CD14-positive monocyte (primary cell): Measurements from ENCODE around the gene CABLES2. TPM values are rescaled to one million over a fixed set of nuclear protein-coding genes. Genes with fewer than 3 reads are reported as not detected.

ENCODE experiments used
- DNase-seq, 3 donors: peaks; one replicate each; pipeline ENCODE4 v3.0.0-alpha.2; 2011 to 2022
- H2AFZ ChIP-seq: 2 replicates; pipeline ENCODE4 v1.6.0; 2012; ENCODE audit warnings: mild to moderate bottlenecking, low read depth, low read length, inconsistent platforms; ENCODE audit not compliant: insufficient read depth, poor library complexity, severe bottlenecking
- H3K27ac ChIP-seq, 2 donors: 1 replicate in 1 of 2; 2 replicates in 1 of 2; pipeline ENCODE4 v1.5.1; 2012 to 2013; ENCODE audit warnings: low read length in 2 of 2, control low read depth in 1 of 2, inconsistent platforms in 1 of 2, low read depth in 1 of 2, mild to moderate bottlenecking in 1 of 2
- H3K27me3 ChIP-seq, 2 donors: one replicate each; pipeline versions ENCODE4 v1.6.0 to v1.6.1; 2011 to 2013; ENCODE audit warnings: low read length in 2 of 2; ENCODE audit not compliant: control insufficient read depth in 2 of 2, insufficient read depth in 2 of 2
- H3K36me3 ChIP-seq, 2 donors: replicated peaks in 1 of 2; 1 replicate in 1 of 2; 2 replicates in 1 of 2; pipeline versions ENCODE4 v1.5.1 to v1.6.1; 2012 to 2013; ENCODE audit warnings: low read length in 2 of 2, control low read depth in 1 of 2, inconsistent platforms in 1 of 2, mild to moderate bottlenecking in 1 of 2; ENCODE audit not compliant: insufficient read depth in 2 of 2, control insufficient read depth in 1 of 2
- H3K4me1 ChIP-seq, 2 donors: 1 replicate in 1 of 2; 2 replicates in 1 of 2; pipeline versions ENCODE4 v1.5.1 to v1.6.1; 2012 to 2013; ENCODE audit warnings: low read length in 2 of 2, control low read depth in 1 of 2, inconsistent platforms in 1 of 2, mild to moderate bottlenecking in 1 of 2, moderate library complexity in 1 of 2; ENCODE audit not compliant: insufficient read depth in 2 of 2, control insufficient read depth in 1 of 2
- H3K4me2 ChIP-seq: replicated peaks from 2 replicates; pipeline ENCODE3; 2012; ENCODE audit warnings: low read length, moderate library complexity, mild to moderate bottlenecking; ENCODE audit not compliant: poor library complexity, severe bottlenecking; ENCODE audit errors: extremely low read depth
- H3K4me3 ChIP-seq, 3 experiments: fragments of 200-600 bp in 1 of 3; sonication (generic) in 1 of 3; replicated peaks in 1 of 3; 1 replicate in 2 of 3; 2 replicates in 1 of 3; pipeline ENCODE4 v1.5.1; 2011 to 2013; ENCODE audit warnings: low read length in 3 of 3, mild to moderate bottlenecking in 3 of 3, control low read depth in 2 of 3, low read depth in 2 of 3, inconsistent platforms in 1 of 3, moderate library complexity in 1 of 3
- H3K79me2 ChIP-seq: 2 replicates; pipeline ENCODE4 v1.6.0; 2012; ENCODE audit warnings: mild to moderate bottlenecking, control low read depth, inconsistent platforms, low read length, moderate library complexity; ENCODE audit not compliant: insufficient read depth
- H3K9ac ChIP-seq: 2 replicates; pipeline ENCODE4 v1.6.0; 2017; ENCODE audit warnings: low read length, mild to moderate bottlenecking; ENCODE audit not compliant: insufficient read depth, poor library complexity, severe bottlenecking
- H3K9me3 ChIP-seq, 2 donors: replicated peaks in 1 of 2; 1 replicate in 1 of 2; 2 replicates in 1 of 2; pipeline versions ENCODE4 v1.5.1 to v1.6.1; 2012 to 2013; ENCODE audit warnings: low read length in 2 of 2, control low read depth in 1 of 2; ENCODE audit not compliant: control insufficient read depth in 1 of 2, insufficient read depth in 1 of 2
- H4K20me1 ChIP-seq: 2 replicates; pipeline ENCODE4 v1.6.0; 2012; ENCODE audit warnings: mild to moderate bottlenecking, low read length, control low read depth, moderate library complexity; ENCODE audit not compliant: insufficient read depth
- H3K27ac Mint-ChIP-seq, 7 donors: one replicate each; pipeline ENCODE4 v1.8.0; 2020; ENCODE audit warnings: mild to moderate bottlenecking in 7 of 7, mixed read lengths in 7 of 7, moderate library complexity in 6 of 7, inconsistent platforms in 2 of 7
- H3K27me3 Mint-ChIP-seq, 3 donors: one replicate each; pipeline ENCODE4 v1.8.0; 2021 to 2022; ENCODE audit warnings: low read depth in 3 of 3, mild to moderate bottlenecking in 3 of 3, mixed read lengths in 3 of 3, moderate library complexity in 3 of 3, inconsistent platforms in 1 of 3
- H3K36me3 Mint-ChIP-seq, 2 donors: one replicate each; pipeline ENCODE4 v1.8.0; 2020; ENCODE audit warnings: mixed read lengths in 2 of 2, inconsistent platforms in 1 of 2, mild to moderate bottlenecking in 1 of 2
- H3K4me1 Mint-ChIP-seq: one replicate; pipeline ENCODE4 v1.8.0; 2020; ENCODE audit warnings: mild to moderate bottlenecking, mixed read lengths
- H3K4me3 Mint-ChIP-seq, 2 donors: one replicate each; pipeline ENCODE4 v1.8.0; 2020; ENCODE audit warnings: mild to moderate bottlenecking in 2 of 2, mixed read lengths in 2 of 2, moderate library complexity in 1 of 2
- H3K9me3 Mint-ChIP-seq, 7 donors: one replicate each; pipeline ENCODE4 v1.8.0; 2020 to 2022; ENCODE audit warnings: mixed read lengths in 7 of 7, mild to moderate bottlenecking in 6 of 7, moderate library complexity in 6 of 7, inconsistent platforms in 2 of 7
- WGBS: methylation state at CpG from one replicate; pipeline ENCODE4 v1.1.5; 2013; ENCODE audit warnings: missing lambda C conversion rate; ENCODE audit not compliant: insufficient coverage; 5-methylcytosine and 5-hydroxymethylcytosine counted together
- intact Hi-C, 2 donors: fragments of 100-400 bp; cut with micrococcal nuclease; formaldehyde crosslinking; loops; one replicate each; pipeline versions ENCODE4 v1.15.0 to v1.15.1; 2023
- polyA plus RNA-seq, 3 donors: library from polyadenylated mRNA; depleted of rRNA in 1 of 3; unstranded in 2 of 3; stranded (reverse) in 1 of 3; fragments of 300-500 nt in 2 of 3; fragments of >200 nt in 1 of 3; fragmentation: Illumina TruSeq in 2 of 3; gene quantifications; 1 replicate in 2 of 3; 2 replicates in 1 of 3; pipeline ENCODE4 v1.2.3, GENCODE V29; 2012 to 2021
- TF ChIP-seq, protein P1 (sequence below): fragments of 200-600 bp; IDR thresholded peaks from one replicate; pipeline ENCODE4 v1.8.0; 2022; ENCODE audit warnings: antibody characterized with exemption, mild to moderate bottlenecking

The CABLES2 gene
- polyA plus RNA-seq, 3 donors = 0.60 to 4.0 (median 0.61) TPM

DNA sequence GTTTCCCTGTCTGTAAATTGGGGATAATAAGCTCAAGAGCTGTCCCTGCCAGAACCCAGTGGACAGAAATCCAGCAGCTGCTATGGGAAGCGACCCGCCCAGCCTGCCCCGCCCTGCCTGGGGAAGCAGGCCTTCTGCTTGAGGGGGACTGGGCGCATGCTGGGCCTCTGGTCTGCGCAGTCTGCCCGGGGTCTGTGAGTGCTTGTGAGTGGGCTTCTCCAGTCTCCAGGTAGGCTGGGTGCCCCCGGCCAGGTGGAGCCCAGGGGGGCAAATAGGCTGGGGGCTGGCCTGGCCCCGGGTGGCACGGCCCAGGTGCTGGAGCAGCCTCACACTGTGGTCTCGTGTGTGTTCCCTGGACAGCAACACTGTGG, 20.9 kb upstream of the CABLES2 start:
- H2AFZ ChIP-seq = no peak overlapping the region
- TF ChIP-seq, protein P1, sequence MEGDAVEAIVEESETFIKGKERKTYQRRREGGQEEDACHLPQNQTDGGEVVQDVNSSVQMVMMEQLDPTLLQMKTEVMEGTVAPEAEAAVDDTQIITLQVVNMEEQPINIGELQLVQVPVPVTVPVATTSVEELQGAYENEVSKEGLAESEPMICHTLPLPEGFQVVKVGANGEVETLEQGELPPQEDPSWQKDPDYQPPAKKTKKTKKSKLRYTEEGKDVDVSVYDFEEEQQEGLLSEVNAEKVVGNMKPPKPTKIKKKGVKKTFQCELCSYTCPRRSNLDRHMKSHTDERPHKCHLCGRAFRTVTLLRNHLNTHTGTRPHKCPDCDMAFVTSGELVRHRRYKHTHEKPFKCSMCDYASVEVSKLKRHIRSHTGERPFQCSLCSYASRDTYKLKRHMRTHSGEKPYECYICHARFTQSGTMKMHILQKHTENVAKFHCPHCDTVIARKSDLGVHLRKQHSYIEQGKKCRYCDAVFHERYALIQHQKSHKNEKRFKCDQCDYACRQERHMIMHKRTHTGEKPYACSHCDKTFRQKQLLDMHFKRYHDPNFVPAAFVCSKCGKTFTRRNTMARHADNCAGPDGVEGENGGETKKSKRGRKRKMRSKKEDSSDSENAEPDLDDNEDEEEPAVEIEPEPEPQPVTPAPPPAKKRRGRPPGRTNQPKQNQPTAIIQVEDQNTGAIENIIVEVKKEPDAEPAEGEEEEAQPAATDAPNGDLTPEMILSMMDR = no peak
- no peaks in the 10 kb centered on the region for H3K9me3 ChIP-seq
- no peaks in the 10 kb centered on the region for H3K36me3 Mint-ChIP-seq
- H3K4me3 Mint-ChIP-seq = no peak overlapping the region
- H3K36me3 ChIP-seq = no peaks in the 10 kb centered on the region
- peaks cover 0 to under 1% of the 10 kb centered on the region in 2 donors for H3K27me3 ChIP-seq
- no peak overlapping the region for H3K27ac ChIP-seq
- no peak overlapping the region for H3K27ac Mint-ChIP-seq
- no peaks in the 10 kb centered on the region for H3K4me1 Mint-ChIP-seq
- H3K27me3 Mint-ChIP-seq = peaks cover 7 to 20% (median 7%) of the 10 kb centered on the region in 3 donors
- no peaks in the 10 kb centered on the region for H3K79me2 ChIP-seq
- H3K4me2 ChIP-seq = no peak overlapping the region
- no peak overlapping the region for H3K4me3 ChIP-seq
- no peaks in the 10 kb centered on the region for H4K20me1 ChIP-seq
- peaks cover 0 to 1% (median 0%) of the 10 kb centered on the region in 7 donors for H3K9me3 Mint-ChIP-seq
- no peaks in the 10 kb centered on the region for H3K4me1 ChIP-seq
- intact Hi-C loops = no loop called here
- 93% methylated on average over 10 of the region's 10 CpGs for WGBS
- H3K9ac ChIP-seq = no peak overlapping the region
- no peak for DNase-seq

DNA sequence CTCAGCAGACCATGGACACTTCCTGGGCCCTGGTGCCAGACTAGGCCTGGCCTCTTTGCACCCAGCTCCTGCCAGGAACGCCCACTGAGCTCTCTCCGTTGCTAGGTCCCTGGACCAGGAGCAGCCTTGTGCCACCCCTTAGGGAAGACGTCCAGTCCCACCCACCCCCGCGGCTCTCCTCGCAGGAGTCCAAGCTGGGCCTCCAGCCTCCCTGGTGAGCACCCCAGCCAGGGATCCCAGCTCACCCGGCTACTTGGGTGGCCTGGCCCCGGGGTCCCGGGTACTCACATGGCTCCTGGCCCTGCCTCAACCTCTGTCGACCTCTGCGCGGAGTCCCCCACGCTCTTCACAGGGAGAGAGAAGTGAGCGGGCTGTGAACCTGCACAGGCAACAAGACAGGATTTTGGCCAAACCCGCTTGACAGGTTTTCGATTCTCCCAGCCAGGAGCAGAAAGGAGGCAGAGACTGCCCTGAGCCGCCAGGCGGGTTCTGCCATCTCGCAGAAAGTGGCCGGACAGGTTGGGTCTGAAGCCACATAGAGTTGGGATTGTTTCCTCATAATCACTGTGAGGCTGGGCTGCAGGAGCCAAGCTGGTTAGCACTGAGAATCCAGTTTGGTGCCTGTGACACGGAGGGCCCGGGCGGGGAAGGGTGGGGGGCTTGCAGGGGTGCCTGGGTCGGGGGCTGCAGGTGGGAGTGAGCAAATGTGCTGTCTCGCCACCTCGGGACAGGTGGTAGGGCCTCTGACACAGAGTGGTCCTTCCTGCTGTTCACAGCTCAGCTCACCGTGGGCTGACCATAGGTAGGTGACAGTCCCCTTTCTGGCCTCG, 20.3 kb upstream of the CABLES2 start, which contains the start of gene RBBP8NL:
TSS of gene RBBP8NL (minus strand) at position 368 of the 830 bp plus-strand sequence. CDS start 7,892 bp downstream, outside the sequence.
- Histone ChIP-seq H3K4me1 (no peaks in the 10 kb centered on the region), H3K4me3 (no peak within 1 kb of the TSS), H3K27me3 (no peaks in the 10 kb centered on the region), H3K36me3 (no peaks in the 10 kb centered on the region), H3K79me2 (no peaks in the 10 kb centered on the region), H4K20me1 (no peaks in the 10 kb centered on the region), H3K4me2 (no peak within 1 kb of the TSS), H2AFZ (no peak within 1 kb of the TSS), H3K27ac (no peak within 1 kb of the TSS), H3K9ac (no peak within 1 kb of the TSS), H3K9me3 (no peaks in the 10 kb centered on the region)
- Mint-ChIP-seq H3K27me3 (peaks cover 4 to 19% (median 7%) of the 10 kb centered on the region in 3 donors), H3K9me3 (peaks cover 0 to 1% (median 0%) of the 10 kb centered on the region in 7 donors), H3K36me3 (no peaks in the 10 kb centered on the region), H3K4me3 (no peak within 1 kb of the TSS), H3K4me1 (no peaks in the 10 kb centered on the region), H3K27ac (no peak within 1 kb of the TSS)
- intact Hi-C loops = no loop called here
- DNase-seq = no peak
- WGBS = 86% methylated on average over 24 of the region's 28 CpGs
- TF ChIP-seq, protein P1 = no peak
